Activated CD4-positive, alpha-beta memory T cell treated with anti-CD3 and anti-CD28 coated beads for 36 hours (primary cell): ENCODE results near the gene DIO3. TPM values are rescaled to one million over a fixed set of nuclear protein-coding genes. Genes with fewer than 3 reads are reported as not detected.

ENCODE experiments used
- CTCF ChIA-PET: fragments of 350-600 bp; sonication (Branson Sonifier 250); formaldehyde crosslinking; loops from one replicate; lab custom pipeline; 2021; ENCODE audit warnings: antibody characterized with exemption, inconsistent platforms; lab: Charles Lee
- POLR2A ChIA-PET: fragments of 350-600 bp; sonication (Branson Sonifier 250); formaldehyde crosslinking; loops from one replicate; lab custom pipeline; 2021; ENCODE audit warnings: antibody characterized with exemption; lab: Charles Lee
- DNase-seq: peaks from one replicate; pipeline ENCODE4 v3.0.0-alpha.2; 2020
- H3K27ac Mint-ChIP-seq: one replicate; pipeline ENCODE4 v1.8.0; 2021; ENCODE audit warnings: mixed read lengths
- H3K27me3 Mint-ChIP-seq: one replicate; pipeline ENCODE4 v1.8.0; 2021; ENCODE audit warnings: mixed read lengths
- H3K36me3 Mint-ChIP-seq: one replicate; pipeline ENCODE4 v1.8.0; 2021; ENCODE audit warnings: mixed read lengths
- H3K4me1 Mint-ChIP-seq: one replicate; pipeline ENCODE4 v1.8.0; 2021; ENCODE audit warnings: low read depth, mixed read lengths
- H3K4me3 Mint-ChIP-seq: one replicate; pipeline ENCODE4 v1.8.0; 2021; ENCODE audit warnings: mild to moderate bottlenecking, mixed read lengths
- H3K9me3 Mint-ChIP-seq: one replicate; pipeline ENCODE4 v1.8.0; 2021; ENCODE audit warnings: mixed read lengths
- intact Hi-C: fragments of 100-400 bp; cut with micrococcal nuclease; formaldehyde crosslinking; loops from one replicate; pipeline ENCODE4 v1.15.1; 2023
- total RNA-seq, 2 experiments: library from RNA; stranded (reverse); gene quantifications; one replicate each; pipeline ENCODE4 v1.2.3, GENCODE V29; 2021

DIO3 gene
- total RNA-seq, 2 experiments from 2014 or later = not detected

DNA sequence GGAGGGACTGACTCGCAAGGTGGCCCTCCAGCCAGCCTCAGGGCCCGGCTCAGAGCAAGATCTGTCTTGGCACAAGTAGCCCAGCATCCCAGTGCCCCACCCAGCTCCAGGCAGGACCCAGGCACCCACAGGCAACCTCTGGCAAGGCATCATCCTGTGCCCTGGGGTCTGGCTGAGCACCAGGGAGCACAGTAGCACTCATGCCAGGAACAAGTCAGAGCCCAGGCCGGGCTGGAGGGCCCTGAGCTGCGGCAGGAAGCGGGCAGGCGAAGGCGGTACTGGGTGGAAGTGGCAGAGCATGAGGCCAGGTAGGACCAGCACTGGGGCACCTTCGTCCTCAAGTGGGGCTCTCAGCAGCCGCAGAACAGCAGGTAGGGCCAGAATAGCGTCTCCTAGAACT is 5.2 kb upstream of the DIO3 start:
- intact Hi-C loops = no loop called here
- ChIA-PET POLR2A (no interaction called here), CTCF (no interaction called here)
- DNase-seq = no peak
- H3K4me1 Mint-ChIP-seq = no peaks in the 10 kb centered on the region
- H3K27me3 Mint-ChIP-seq = peaks cover 16% of the 10 kb centered on the region
- H3K27ac Mint-ChIP-seq = no peak overlapping the region
- H3K9me3 Mint-ChIP-seq = no peaks in the 10 kb centered on the region
- no peaks in the 10 kb centered on the region for H3K36me3 Mint-ChIP-seq
- no peak overlapping the region for H3K4me3 Mint-ChIP-seq

DNA sequence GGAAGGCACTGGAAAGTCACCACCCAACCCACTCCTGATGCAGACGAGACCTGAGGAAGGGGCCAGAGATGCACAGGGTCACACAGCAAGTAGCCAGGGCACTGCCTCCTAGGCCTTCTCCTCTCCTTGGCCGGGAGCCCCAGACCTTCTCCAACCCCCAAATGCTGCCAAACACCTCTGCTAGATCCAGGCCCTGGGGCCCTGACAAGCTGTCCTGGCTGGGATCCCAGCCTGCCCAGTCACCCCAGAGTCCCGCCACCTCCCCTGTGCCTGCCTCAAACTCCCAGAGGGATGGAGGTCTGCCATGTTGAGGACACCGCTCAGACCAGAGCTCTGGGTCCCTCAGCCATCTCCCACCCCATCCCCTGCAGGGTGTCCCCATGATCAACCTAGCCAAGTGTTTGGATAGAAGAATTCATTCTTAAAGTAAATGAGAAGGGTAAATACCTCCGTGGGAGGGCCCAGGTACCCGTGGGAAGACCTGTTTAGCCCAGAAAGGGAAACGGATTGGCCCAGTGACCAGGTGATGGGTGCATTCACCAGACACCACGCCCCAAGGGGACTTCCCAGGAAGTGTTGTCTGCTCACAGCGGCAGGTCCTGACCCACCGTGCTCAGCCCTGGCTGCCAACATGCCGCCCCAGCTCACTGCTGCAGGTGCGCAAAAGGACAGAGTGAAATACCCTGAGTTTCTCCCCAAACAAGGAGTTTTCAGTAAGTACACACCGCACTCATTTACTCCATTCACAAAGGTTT is 4.6 kb upstream of the DIO3 start:
- ChIA-PET CTCF (no interaction called here), POLR2A (no interaction called here)
- DNase-seq = no peak
- Mint-ChIP-seq H3K27me3 (peaks cover 21% of the 10 kb centered on the region), H3K36me3 (no peaks in the 10 kb centered on the region), H3K4me3 (no peak overlapping the region), H3K27ac (no peak overlapping the region), H3K9me3 (no peaks in the 10 kb centered on the region), H3K4me1 (no peaks in the 10 kb centered on the region)
- intact Hi-C loops = no loop called here

GRCh38 chr14:101557321-101557695 is 4.0 kb upstream of the DIO3 start:
- Mint-ChIP-seq H3K36me3 (peaks cover 4% of the 10 kb centered on the region), H3K27me3 (peaks cover 27% of the 10 kb centered on the region), H3K4me1 (no peaks in the 10 kb centered on the region), H3K9me3 (peaks cover 3% of the 10 kb centered on the region), H3K4me3 (no peak overlapping the region), H3K27ac (no peak overlapping the region)
- intact Hi-C loops = no loop called here
- CTCF ChIA-PET = no interaction called here
- POLR2A ChIA-PET = no interaction called here
- DNase-seq = no peak

GRCh38 chr14:101557811-101558738 is 3.2 kb upstream of the DIO3 start:
- H3K4me3 Mint-ChIP-seq = no peak overlapping the region
- peaks cover 34% of the 10 kb centered on the region for H3K27me3 Mint-ChIP-seq
- peaks cover 8% of the 10 kb centered on the region for H3K36me3 Mint-ChIP-seq
- ChIA-PET POLR2A (no interaction called here), CTCF (no interaction called here)
- no peak overlapping the region for H3K27ac Mint-ChIP-seq
- intact Hi-C loops = no loop called here
- no peak for DNase-seq
- peaks cover 5% of the 10 kb centered on the region for H3K9me3 Mint-ChIP-seq
- no peaks in the 10 kb centered on the region for H3K4me1 Mint-ChIP-seq

- Mint-ChIP-seq H3K27me3 (peaks cover 39% of the 10 kb centered on the region), H3K4me1 (no peaks in the 10 kb centered on the region), H3K9me3 (peaks cover 5% of the 10 kb centered on the region), H3K27ac (no peak overlapping the region), H3K36me3 (peaks cover 8% of the 10 kb centered on the region), H3K4me3 (no peak overlapping the region)
- ChIA-PET POLR2A (no interaction called here), CTCF (no interaction called here)
- no peak for DNase-seq
- intact Hi-C loops = no loop called here
Measured at GRCh38 chr14:101558739-101559240, 2.5 kb upstream of the DIO3 start.

DNA sequence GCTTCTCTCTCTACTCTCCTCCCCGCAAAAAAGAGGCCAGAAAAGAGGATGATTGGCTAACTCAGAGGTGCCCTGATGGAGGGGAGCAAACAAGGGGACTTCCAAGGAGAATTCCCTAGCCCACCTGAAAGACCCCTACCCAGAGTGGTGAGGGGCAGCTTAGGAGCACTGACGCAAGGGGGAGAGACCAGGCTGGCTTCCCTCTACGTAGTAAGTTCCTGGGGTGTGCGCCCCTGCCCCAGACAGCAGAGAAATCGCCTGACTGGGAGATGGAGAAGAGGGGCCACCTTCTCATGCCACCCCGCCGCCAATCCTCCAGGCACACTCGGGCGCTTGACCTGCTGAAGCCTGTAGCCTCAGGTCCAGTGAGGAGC is 2.1 kb upstream of the DIO3 start:
- no peak for DNase-seq
- peaks cover 42% of the 10 kb centered on the region for H3K27me3 Mint-ChIP-seq
- peaks cover 8% of the 10 kb centered on the region for H3K36me3 Mint-ChIP-seq
- ChIA-PET CTCF (no interaction called here), POLR2A (no interaction called here)
- no peak overlapping the region for H3K27ac Mint-ChIP-seq
- H3K4me1 Mint-ChIP-seq = no peaks in the 10 kb centered on the region
- H3K9me3 Mint-ChIP-seq = peaks cover 5% of the 10 kb centered on the region
- no peak overlapping the region for H3K4me3 Mint-ChIP-seq
- intact Hi-C loops = no loop called here

- CTCF ChIA-PET = no interaction called here
- POLR2A ChIA-PET = no interaction called here
- Mint-ChIP-seq H3K4me3 (no peak overlapping the region), H3K27ac (no peak overlapping the region), H3K4me1 (no peaks in the 10 kb centered on the region), H3K27me3 (peaks cover 45% of the 10 kb centered on the region), H3K36me3 (peaks cover 8% of the 10 kb centered on the region), H3K9me3 (peaks cover 5% of the 10 kb centered on the region)
- intact Hi-C loops = no loop called here
- DNase-seq = no peak
Measured at GRCh38 chr14:101559624-101560533, 1.4 kb upstream of the DIO3 start.

GRCh38 chr14:101560534-101561113 is 671 bp upstream of the DIO3 start:
- Mint-ChIP-seq H3K27me3 (peaks cover 50% of the 10 kb centered on the region), H3K9me3 (peaks cover 5% of the 10 kb centered on the region), H3K4me3 (no peak overlapping the region), H3K27ac (no peak overlapping the region), H3K36me3 (peaks cover 8% of the 10 kb centered on the region), H3K4me1 (no peaks in the 10 kb centered on the region)
- no peak for DNase-seq
- ChIA-PET CTCF (no interaction called here), POLR2A (no interaction called here)
- intact Hi-C loops = no loop called here

DNA sequence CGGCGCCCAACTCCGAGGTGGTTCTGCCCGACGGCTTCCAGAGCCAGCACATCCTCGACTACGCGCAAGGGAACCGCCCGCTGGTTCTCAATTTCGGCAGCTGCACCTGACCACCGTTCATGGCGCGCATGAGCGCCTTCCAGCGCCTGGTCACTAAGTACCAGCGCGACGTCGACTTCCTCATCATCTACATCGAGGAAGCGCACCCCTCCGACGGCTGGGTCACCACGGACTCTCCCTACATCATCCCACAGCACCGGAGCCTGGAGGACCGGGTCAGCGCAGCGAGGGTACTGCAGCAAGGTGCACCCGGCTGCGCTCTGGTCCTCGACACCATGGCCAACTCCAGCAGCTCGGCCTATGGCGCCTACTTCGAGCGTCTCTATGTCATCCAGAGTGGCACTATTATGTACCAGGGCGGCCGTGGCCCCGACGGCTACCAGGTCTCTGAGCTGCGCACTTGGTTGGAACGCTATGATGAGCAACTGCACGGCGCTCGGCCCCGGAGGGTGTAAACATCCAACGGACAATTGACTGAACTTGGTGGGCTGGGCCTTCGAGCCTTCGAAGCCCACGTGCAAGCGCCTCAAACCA is 699 bp downstream of the DIO3 start:
- no peaks in the 10 kb centered on the region for H3K4me1 Mint-ChIP-seq
- CTCF ChIA-PET = no interaction called here
- DNase-seq = no peak
- H3K27ac Mint-ChIP-seq = no peak overlapping the region
- no peak overlapping the region for H3K4me3 Mint-ChIP-seq
- POLR2A ChIA-PET = no interaction called here
- H3K36me3 Mint-ChIP-seq = peaks cover 8% of the 10 kb centered on the region
- H3K9me3 Mint-ChIP-seq = peaks cover 5% of the 10 kb centered on the region
- H3K27me3 Mint-ChIP-seq = peaks cover 60% of the 10 kb centered on the region
- intact Hi-C loops = no loop called here

- Mint-ChIP-seq H3K36me3 (peaks cover 8% of the 10 kb centered on the region), H3K27me3 (peaks cover 63% of the 10 kb centered on the region), H3K4me3 (no peak overlapping the region), H3K9me3 (peaks cover 5% of the 10 kb centered on the region), H3K27ac (no peak overlapping the region), H3K4me1 (no peaks in the 10 kb centered on the region)
- DNase-seq = no peak
- ChIA-PET CTCF (no interaction called here), POLR2A (no interaction called here)
- intact Hi-C loops = no loop called here
Measured at GRCh38 chr14:101562659-101563351, 1.5 kb downstream of the DIO3 start.

DNA sequence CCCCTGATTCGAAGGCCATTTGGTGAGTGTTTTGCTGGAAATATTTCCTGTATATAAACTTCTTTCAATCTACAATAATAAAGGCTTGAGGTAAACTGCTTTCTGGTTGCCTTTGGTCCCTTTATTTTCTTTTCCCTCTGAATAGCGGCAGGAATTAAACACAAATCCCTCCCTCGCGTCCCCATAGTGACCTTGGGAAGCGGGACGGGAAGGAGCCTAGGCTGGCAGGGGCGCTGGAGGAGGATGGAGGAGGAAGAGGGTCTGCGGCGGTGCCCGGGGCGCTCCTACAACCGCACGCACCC is 2.0 kb downstream of the DIO3 start:
- peaks cover 64% of the 10 kb centered on the region for H3K27me3 Mint-ChIP-seq
- H3K4me3 Mint-ChIP-seq = no peak overlapping the region
- no peak overlapping the region for H3K27ac Mint-ChIP-seq
- ChIA-PET CTCF (no interaction called here), POLR2A (no interaction called here)
- H3K4me1 Mint-ChIP-seq = no peaks in the 10 kb centered on the region
- peaks cover 8% of the 10 kb centered on the region for H3K36me3 Mint-ChIP-seq
- peaks cover 5% of the 10 kb centered on the region for H3K9me3 Mint-ChIP-seq
- no peak for DNase-seq
- intact Hi-C loops = no loop called here
